ENCODE results near the gene FERD3L.

Gene FERD3L

DNA sequence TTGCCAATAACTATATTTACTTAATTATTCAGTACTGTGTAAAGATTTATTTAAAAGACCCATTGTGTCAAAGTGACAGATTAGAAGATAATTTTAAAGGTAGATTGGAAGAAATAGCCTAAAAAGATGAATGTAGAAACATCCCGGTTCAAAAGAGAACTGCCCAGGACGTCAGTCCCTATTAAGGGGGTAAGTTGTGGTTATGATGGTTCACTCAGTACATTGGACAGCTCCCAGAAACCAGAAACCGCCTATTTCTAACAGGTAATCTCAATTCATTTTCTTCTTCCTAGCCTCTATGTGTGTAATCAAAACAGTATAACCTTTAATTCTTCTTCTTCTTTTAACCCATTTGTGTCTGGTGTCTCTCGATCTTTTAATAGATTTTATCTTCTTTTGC is 1.5 kb upstream of the FERD3L start:
- DNase-seq (ENCODE audit: low read depth in 2 of 2) = peak; percentile 44 to 52
- no peak overlapping the region for H3K4me3 ChIP-seq (replicated peaks in 1 of 2; ENCODE audit: low read depth in 2 of 2, low read length in 2 of 2)
- no peak for TF ChIP-seq CTCF (IDR thresholded peaks at IDR 0.05; ENCODE audit: low read depth, low read length)

DNA sequence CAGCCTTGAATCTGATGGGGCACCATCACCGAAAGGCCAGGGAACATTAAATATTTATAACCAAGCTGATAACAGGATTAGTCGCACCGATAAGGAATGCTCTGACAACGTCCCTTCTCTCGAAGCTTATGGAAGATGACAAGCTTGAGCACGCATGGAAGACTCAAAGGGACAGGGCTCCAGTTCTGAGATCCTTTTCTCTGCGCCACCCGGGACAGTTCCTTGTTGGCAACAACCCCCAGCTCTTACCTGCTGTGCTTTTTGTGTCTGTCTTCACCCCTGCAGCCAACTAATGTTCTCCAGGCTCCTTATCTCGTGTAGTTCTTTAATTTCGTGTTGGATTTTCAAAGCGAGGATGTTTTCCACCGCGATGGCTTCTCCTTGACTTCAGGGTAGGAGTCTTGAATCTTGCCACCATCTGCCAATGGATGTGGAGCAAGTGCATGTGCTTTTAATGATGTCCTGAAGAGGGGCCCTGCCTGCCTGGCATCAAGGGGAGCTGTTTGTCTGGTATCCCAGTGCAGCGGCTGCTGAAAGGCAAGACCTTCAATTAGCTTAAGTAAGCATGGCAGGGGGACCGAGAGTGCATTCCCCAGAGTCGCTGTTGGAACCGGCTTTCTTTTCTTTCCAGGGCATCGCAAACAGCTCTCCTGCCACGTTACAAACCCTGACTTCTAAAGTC is 354 bp upstream of the FERD3L start:
- H3K4me3 ChIP-seq (replicated peaks in 1 of 2; ENCODE audit: low read depth in 2 of 2, low read length in 2 of 2) = no peak overlapping the region
- TF ChIP-seq CTCF (IDR thresholded peaks at IDR 0.05; ENCODE audit: low read depth, low read length) = no peak
- DNase-seq (ENCODE audit: low read depth in 2 of 2) = no peak

GRCh38 chr7:19143881-19144574 is 1.2 kb downstream of the FERD3L start:
- peak overlapping the region in 1 of 2 donors; percentile 24 for H3K4me3 ChIP-seq (replicated peaks in 1 of 2; ENCODE audit: low read depth in 2 of 2, low read length in 2 of 2)
- TF ChIP-seq CTCF (IDR thresholded peaks at IDR 0.05; ENCODE audit: low read depth, low read length) = no peak

DNA sequence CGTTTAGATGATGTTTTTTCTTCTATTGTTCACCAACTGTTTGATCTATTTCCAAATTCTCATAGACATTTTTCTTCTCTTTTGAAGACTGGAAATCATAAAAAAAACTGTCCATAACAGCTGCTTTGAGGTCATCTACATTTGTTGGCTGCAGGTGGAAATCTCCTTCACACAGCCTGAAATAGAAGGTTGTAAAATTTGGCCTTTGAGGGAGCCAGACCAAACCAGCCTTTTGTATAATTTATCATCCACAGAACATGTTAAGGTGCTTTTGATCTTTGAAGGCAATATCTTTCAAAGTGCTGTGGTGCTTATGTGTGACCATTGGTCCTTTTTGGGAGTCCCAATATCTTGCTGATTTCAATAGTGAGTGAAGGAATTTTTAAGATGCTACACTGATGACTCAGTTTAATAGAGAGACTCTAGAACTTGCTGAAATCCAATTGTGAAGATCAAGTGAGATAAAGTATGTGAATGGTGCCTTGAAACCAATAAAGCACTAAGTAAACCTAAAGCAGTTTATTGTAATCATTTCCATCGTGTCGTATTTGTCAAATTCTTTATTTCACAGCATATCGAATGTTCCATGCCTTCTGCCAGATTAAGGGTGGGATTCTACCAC is 5.4 kb downstream of the FERD3L start:
- H3K4me3 ChIP-seq (replicated peaks in 1 of 2; ENCODE audit: low read depth in 2 of 2, low read length in 2 of 2) = no peak overlapping the region
- no peak for TF ChIP-seq CTCF (IDR thresholded peaks at IDR 0.05; ENCODE audit: low read depth, low read length)
- DNase-seq (ENCODE audit: low read depth in 2 of 2) = no peak

More at GRCh38 chr7:19143881-19144574, 1.2 kb downstream of the FERD3L start:
- DNase-seq (ENCODE audit: low read depth in 2 of 2) = no peak

DNA sequence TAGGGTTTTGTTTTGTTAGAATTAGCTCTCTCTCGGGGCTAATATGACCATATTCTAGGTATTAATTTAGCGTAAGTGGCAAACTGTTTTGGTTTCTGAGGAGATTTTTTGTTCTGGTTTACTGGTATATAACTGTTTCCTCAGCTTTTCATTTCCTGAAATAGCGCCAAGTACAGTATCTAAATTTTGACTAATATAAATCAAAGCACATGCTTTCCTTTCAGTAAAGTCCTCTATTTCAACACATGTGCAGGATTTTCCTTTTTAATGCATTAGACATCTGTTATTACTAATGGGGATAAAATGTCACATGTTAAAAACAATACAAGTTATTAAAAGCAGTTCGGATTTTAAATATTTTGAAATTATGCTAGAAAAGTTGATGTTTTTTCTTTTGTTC is 11.3 kb downstream of the FERD3L start:
- DNase-seq (ENCODE audit: low read depth in 2 of 2) = peak in 1 of 2 donors; percentile 42
- H3K4me3 ChIP-seq (replicated peaks in 1 of 2; ENCODE audit: low read depth in 2 of 2, low read length in 2 of 2) = no peak overlapping the region
- no peak for TF ChIP-seq CTCF (IDR thresholded peaks at IDR 0.05; ENCODE audit: low read depth, low read length)

GRCh38 chr7:19133390-19133789 is 11.8 kb downstream of the FERD3L start:
- H3K4me3 ChIP-seq (replicated peaks in 1 of 2; ENCODE audit: low read depth in 2 of 2, low read length in 2 of 2) = no peak overlapping the region
- no peak for TF ChIP-seq CTCF (IDR thresholded peaks at IDR 0.05; ENCODE audit: low read depth, low read length)
- DNase-seq (ENCODE audit: low read depth in 2 of 2) = no peak
